HL-60 (cell line): ENCODE measurements around the gene ZGPAT.

Experiments
- GABPA ChIP-seq: IDR thresholded peaks from 2 replicates; pipeline ENCODE4 v1.6.1; 2012; ENCODE audit warnings: low read depth
- POLR2AphosphoS5 ChIP-seq: IDR thresholded peaks from 2 replicates; pipeline ENCODE4 v1.6.1; 2012; ENCODE audit warnings: low read depth
- SPI1 ChIP-seq: IDR thresholded peaks from 2 replicates; pipeline ENCODE4 v1.6.1; 2012; ENCODE audit warnings: low read depth, mild to moderate bottlenecking, borderline replicate concordance
- TF ChIP-seq, protein P1 (sequence below): IDR thresholded peaks from one replicate; pipeline ENCODE4 v1.5.1; 2011; ENCODE audit warnings: low read length, control low read depth, inconsistent platforms; ENCODE audit not compliant: insufficient read depth
- TF ChIP-seq, protein P2 (sequence below): IDR thresholded peaks from 2 replicates; pipeline ENCODE4 v1.6.1; 2012; ENCODE audit warnings: low read depth; ENCODE audit not compliant: insufficient replicate concordance

DNA sequence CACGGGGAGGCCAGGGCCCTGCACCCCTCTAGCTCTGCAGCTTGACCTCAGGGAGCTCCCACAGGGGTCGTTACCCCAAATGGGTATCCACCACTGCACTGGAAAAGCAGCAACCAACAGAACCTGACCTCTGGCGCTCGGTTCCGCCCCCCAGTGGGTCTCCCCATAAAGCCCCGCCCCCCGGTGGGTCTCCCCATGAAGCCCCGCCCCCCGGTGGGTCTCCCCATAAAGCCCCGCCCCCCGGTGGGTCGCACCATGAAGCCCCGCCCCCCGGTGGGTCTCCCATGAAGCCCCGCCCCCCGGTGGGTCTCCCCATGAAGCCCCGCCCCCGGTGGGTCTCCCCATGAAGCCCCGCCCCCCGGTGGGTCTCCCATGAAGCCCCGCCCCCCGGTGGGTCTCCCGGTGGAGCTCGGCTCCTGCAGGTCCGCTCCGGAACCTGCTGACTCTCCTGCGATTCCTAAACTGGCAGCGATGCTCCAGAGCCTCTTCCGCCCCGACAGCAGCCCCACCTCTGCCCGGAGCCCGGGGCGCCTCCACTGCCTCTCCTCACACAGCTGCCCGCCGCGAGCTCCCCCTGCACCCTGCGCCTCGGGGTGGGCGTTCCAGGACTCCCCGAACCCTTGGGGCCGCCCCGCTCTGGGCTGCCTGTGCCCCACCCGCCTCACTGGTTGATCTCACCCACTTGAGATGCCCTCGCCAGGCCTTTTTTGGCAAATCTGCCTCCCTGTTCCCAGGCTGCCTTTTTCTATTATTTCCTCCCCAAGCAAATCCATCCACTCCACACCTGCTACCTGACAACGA is 43.8 kb downstream of the ZGPAT start:
- TF ChIP-seq, protein P1, sequence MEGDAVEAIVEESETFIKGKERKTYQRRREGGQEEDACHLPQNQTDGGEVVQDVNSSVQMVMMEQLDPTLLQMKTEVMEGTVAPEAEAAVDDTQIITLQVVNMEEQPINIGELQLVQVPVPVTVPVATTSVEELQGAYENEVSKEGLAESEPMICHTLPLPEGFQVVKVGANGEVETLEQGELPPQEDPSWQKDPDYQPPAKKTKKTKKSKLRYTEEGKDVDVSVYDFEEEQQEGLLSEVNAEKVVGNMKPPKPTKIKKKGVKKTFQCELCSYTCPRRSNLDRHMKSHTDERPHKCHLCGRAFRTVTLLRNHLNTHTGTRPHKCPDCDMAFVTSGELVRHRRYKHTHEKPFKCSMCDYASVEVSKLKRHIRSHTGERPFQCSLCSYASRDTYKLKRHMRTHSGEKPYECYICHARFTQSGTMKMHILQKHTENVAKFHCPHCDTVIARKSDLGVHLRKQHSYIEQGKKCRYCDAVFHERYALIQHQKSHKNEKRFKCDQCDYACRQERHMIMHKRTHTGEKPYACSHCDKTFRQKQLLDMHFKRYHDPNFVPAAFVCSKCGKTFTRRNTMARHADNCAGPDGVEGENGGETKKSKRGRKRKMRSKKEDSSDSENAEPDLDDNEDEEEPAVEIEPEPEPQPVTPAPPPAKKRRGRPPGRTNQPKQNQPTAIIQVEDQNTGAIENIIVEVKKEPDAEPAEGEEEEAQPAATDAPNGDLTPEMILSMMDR, result no peak
- TF ChIP-seq POLR2AphosphoS5 (no peak), GABPA (no peak), SPI1 (no peak)
- TF ChIP-seq, protein P2, sequence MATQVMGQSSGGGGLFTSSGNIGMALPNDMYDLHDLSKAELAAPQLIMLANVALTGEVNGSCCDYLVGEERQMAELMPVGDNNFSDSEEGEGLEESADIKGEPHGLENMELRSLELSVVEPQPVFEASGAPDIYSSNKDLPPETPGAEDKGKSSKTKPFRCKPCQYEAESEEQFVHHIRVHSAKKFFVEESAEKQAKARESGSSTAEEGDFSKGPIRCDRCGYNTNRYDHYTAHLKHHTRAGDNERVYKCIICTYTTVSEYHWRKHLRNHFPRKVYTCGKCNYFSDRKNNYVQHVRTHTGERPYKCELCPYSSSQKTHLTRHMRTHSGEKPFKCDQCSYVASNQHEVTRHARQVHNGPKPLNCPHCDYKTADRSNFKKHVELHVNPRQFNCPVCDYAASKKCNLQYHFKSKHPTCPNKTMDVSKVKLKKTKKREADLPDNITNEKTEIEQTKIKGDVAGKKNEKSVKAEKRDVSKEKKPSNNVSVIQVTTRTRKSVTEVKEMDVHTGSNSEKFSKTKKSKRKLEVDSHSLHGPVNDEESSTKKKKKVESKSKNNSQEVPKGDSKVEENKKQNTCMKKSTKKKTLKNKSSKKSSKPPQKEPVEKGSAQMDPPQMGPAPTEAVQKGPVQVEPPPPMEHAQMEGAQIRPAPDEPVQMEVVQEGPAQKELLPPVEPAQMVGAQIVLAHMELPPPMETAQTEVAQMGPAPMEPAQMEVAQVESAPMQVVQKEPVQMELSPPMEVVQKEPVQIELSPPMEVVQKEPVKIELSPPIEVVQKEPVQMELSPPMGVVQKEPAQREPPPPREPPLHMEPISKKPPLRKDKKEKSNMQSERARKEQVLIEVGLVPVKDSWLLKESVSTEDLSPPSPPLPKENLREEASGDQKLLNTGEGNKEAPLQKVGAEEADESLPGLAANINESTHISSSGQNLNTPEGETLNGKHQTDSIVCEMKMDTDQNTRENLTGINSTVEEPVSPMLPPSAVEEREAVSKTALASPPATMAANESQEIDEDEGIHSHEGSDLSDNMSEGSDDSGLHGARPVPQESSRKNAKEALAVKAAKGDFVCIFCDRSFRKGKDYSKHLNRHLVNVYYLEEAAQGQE, result no peak
